ENCODE data around the gene PPP1R13B. TPM values are rescaled to one million over a fixed set of nuclear protein-coding genes. Genes with fewer than 3 reads are reported as not detected.
"Not testable (repeated sequence)": the region's sequence is repeated elsewhere in the genome, so short reads cannot be mapped to it uniquely, and the experiment has no call there.

PPP1R13B gene
- total RNA-seq, 1 donor from 2014 or later = 63.9 TPM

DNA sequence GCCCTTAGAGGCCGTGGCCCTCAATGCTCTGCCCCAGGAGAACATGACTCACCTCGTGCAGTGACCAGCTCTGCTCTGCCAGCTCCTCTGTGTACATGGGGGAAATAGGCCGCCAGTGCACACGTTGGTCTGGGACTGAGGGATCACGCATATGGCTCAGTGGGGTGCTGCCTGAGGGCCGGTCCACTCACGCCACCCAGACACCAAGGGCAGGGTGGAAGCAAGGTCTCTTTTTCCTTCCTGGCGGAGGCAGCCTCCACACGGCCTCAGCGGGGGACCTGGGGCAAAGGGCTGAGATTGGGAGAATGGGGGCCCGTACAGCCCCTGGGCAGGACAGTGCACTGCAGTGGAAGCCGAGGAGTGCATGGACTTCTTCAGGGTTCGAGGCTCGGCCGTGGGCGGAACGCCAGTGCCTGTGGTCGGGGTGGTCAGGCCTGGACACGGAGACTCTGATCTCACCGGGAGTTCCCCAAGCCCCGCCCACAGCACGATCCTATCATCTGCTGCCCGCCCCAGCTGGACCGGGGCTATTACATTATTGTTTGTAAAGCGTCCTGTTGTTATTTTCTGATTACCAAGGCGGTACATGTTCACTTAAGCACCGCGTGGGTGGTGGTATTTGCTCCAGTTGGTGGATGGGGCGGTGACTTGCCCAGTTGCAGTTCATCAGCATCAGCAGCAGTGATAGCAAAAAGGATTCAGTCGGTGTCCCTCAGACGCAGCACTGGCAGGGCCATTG is 42.1 kb upstream of the PPP1R13B start:
- H3K27me3 Mint-ChIP-seq (ENCODE audit: unreplicated experiment) = peaks cover 9% of the 10 kb centered on the region
- H3K36me3 Mint-ChIP-seq (ENCODE audit: low read depth, unreplicated experiment) = no peaks in the 10 kb centered on the region
- peaks cover 8% of the 10 kb centered on the region for H3K4me1 Mint-ChIP-seq (ENCODE audit: unreplicated experiment)
- no peak for DNase-seq (ENCODE audit: low spot score)
- H3K9me3 Mint-ChIP-seq (ENCODE audit: unreplicated experiment) = no peaks in the 10 kb centered on the region
- no peak overlapping the region for H3K4me3 Mint-ChIP-seq (ENCODE audit: unreplicated experiment)
- TF ChIP-seq, protein P1, sequence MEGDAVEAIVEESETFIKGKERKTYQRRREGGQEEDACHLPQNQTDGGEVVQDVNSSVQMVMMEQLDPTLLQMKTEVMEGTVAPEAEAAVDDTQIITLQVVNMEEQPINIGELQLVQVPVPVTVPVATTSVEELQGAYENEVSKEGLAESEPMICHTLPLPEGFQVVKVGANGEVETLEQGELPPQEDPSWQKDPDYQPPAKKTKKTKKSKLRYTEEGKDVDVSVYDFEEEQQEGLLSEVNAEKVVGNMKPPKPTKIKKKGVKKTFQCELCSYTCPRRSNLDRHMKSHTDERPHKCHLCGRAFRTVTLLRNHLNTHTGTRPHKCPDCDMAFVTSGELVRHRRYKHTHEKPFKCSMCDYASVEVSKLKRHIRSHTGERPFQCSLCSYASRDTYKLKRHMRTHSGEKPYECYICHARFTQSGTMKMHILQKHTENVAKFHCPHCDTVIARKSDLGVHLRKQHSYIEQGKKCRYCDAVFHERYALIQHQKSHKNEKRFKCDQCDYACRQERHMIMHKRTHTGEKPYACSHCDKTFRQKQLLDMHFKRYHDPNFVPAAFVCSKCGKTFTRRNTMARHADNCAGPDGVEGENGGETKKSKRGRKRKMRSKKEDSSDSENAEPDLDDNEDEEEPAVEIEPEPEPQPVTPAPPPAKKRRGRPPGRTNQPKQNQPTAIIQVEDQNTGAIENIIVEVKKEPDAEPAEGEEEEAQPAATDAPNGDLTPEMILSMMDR (IDR thresholded peaks at IDR 0.05; ENCODE audit: unreplicated experiment) = no peak
- H3K27ac Mint-ChIP-seq (ENCODE audit: unreplicated experiment) = no peak overlapping the region

DNA sequence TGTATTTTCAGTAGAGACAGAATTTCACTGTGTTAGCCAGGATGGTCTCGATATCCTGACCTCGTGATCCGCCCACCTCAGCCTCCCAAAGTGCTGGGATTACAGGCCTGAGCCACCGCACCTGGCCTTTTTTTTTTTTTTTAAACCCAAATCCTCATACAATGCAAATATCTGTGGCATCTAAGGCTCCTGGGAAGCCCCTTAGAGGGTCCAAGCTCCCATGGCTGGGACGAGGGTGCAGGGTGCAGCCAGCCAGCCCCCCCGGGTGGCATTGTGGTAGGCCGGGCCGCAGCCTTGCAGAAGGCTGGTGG is 41.6 kb upstream of the PPP1R13B start:
- H3K4me3 Mint-ChIP-seq (ENCODE audit: unreplicated experiment); DNase-seq (ENCODE audit: low spot score); H3K36me3 Mint-ChIP-seq (ENCODE audit: low read depth, unreplicated experiment): not testable (repeated sequence)

DNA sequence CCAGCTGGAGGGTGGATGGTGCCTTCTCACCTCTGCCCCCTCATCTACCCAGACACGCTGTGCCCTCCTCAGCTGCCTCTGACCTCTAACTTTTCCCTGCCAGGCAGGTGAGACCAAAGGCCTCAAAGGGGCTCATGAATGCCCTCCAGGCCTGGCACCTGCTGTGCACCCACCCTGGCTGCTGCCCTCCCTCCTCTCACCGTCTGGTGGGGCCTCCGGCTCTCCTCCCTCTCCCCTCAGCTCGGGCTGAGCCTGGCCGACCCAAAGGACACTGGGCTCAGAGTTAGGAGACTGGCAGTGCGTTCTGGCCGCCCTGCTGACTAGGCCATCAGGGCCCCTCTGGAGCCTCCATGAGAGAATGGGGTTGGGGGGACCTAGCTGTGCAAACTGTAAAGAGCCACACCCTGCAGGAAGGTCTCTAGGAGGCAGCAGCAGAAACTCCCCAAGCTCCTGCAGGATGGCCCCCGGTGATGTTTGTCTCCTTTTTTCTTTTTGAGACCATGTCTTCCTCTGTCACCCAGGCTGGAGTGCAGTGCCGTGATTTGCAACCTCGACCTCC is 40.3 kb upstream of the PPP1R13B start:
- TF ChIP-seq, protein P1 (IDR thresholded peaks at IDR 0.05; ENCODE audit: unreplicated experiment) = no peak
- Mint-ChIP-seq H3K27ac (ENCODE audit: unreplicated experiment) (no peak overlapping the region), H3K4me1 (ENCODE audit: unreplicated experiment) (peaks cover 8% of the 10 kb centered on the region), H3K36me3 (ENCODE audit: low read depth, unreplicated experiment) (no peaks in the 10 kb centered on the region), H3K27me3 (ENCODE audit: unreplicated experiment) (peaks cover 7% of the 10 kb centered on the region), H3K4me3 (ENCODE audit: unreplicated experiment) (no peak overlapping the region), H3K9me3 (ENCODE audit: unreplicated experiment) (no peaks in the 10 kb centered on the region)
- no peak for DNase-seq (ENCODE audit: low spot score)

More for the DNA sequence above, 41.6 kb upstream of the PPP1R13B start:
- H3K27me3 Mint-ChIP-seq (ENCODE audit: unreplicated experiment); H3K9me3 Mint-ChIP-seq (ENCODE audit: unreplicated experiment); H3K27ac Mint-ChIP-seq (ENCODE audit: unreplicated experiment); H3K4me1 Mint-ChIP-seq (ENCODE audit: unreplicated experiment): not testable (repeated sequence)

DNA sequence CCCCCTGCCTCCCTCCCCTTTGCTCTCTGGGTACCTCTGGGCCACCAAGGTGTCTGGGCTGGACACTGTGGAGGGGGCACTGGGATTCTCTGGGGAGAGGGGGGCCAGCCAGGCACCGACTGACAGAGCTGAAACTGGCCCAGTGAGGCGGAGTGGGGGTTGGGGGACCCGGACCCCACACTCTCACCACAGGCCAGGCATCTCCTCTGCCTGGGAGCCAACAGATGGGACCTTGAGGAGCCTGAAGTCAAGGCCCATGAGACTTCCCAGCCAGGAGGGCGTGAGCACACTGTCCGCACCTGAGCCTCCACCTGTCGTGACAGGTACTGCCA is 39.8 kb upstream of the PPP1R13B start:
- Mint-ChIP-seq H3K36me3 (ENCODE audit: low read depth, unreplicated experiment) (no peaks in the 10 kb centered on the region), H3K27ac (ENCODE audit: unreplicated experiment) (no peak overlapping the region), H3K4me3 (ENCODE audit: unreplicated experiment) (no peak overlapping the region), H3K4me1 (ENCODE audit: unreplicated experiment) (peaks cover 8% of the 10 kb centered on the region), H3K9me3 (ENCODE audit: unreplicated experiment) (no peaks in the 10 kb centered on the region), H3K27me3 (ENCODE audit: unreplicated experiment) (peaks cover 10% of the 10 kb centered on the region)
- TF ChIP-seq, protein P1 (IDR thresholded peaks at IDR 0.05; ENCODE audit: unreplicated experiment) = no peak
- no peak for DNase-seq (ENCODE audit: low spot score)

DNA sequence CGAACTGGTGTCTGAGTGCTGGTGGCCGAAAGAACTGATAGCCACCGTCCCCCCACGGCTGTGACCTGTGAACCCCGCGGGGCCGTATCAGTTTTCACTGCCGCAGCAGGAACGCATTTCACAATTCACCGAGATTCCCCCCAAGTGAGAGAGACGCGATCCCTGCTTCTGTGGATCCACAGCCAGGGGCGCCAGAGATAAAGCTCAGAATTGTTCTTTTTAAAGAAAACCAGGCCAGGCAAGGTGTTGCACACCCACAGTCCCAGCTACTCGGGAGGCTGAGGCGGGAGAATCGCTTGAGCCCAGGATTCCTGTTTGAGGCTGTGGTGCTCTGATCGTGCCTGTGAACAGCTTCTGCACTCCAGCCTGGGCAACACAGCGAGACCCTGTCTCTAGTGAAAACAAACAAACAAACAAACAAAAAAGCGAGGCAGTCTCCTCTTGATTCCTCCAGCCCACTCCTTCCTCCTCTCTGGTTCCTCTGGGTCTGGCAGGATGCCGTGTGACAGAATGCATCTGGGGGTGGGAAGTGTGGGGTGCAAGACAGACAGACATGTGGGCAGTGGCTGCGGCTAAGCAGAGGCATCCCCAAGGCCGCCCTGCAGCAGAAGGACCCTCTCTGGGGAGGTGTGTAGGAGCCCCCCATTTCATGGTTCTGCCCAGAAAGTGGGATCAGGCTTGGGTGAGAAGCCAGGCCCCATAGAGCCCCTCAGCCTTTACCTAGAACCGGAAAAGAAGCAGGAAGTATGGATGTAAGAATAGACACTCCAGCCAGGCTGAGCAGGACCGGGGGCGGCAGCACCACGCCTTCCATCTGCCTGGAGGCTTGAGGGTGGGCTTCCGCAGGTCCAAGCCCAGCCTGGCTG is 39.2 kb upstream of the PPP1R13B start:
- no peaks in the 10 kb centered on the region for H3K9me3 Mint-ChIP-seq (ENCODE audit: unreplicated experiment)
- peaks cover 10% of the 10 kb centered on the region for H3K27me3 Mint-ChIP-seq (ENCODE audit: unreplicated experiment)
- no peak for DNase-seq (ENCODE audit: low spot score)
- no peak overlapping the region for H3K27ac Mint-ChIP-seq (ENCODE audit: unreplicated experiment)
- H3K4me3 Mint-ChIP-seq (ENCODE audit: unreplicated experiment) = no peak overlapping the region
- H3K4me1 Mint-ChIP-seq (ENCODE audit: unreplicated experiment) = peaks cover 8% of the 10 kb centered on the region
- TF ChIP-seq, protein P1 (IDR thresholded peaks at IDR 0.05; ENCODE audit: unreplicated experiment) = no peak
- H3K36me3 Mint-ChIP-seq (ENCODE audit: low read depth, unreplicated experiment) = no peaks in the 10 kb centered on the region

Data from endothelial cell (in vitro differentiated cells).